SH-SY5Y (cell line): ENCODE data around the gene AREG.

Experiments
- GATA2 ChIP-seq: IDR thresholded peaks from 2 replicates; pipeline ENCODE4 v1.6.1; 2011; ENCODE audit warnings: mild to moderate bottlenecking, low read depth, low read length
- GATA3 ChIP-seq: IDR thresholded peaks from 2 replicates; pipeline ENCODE4 v1.6.1; 2011; ENCODE audit warnings: low read depth, mild to moderate bottlenecking, low read length, moderate library complexity

DNA sequence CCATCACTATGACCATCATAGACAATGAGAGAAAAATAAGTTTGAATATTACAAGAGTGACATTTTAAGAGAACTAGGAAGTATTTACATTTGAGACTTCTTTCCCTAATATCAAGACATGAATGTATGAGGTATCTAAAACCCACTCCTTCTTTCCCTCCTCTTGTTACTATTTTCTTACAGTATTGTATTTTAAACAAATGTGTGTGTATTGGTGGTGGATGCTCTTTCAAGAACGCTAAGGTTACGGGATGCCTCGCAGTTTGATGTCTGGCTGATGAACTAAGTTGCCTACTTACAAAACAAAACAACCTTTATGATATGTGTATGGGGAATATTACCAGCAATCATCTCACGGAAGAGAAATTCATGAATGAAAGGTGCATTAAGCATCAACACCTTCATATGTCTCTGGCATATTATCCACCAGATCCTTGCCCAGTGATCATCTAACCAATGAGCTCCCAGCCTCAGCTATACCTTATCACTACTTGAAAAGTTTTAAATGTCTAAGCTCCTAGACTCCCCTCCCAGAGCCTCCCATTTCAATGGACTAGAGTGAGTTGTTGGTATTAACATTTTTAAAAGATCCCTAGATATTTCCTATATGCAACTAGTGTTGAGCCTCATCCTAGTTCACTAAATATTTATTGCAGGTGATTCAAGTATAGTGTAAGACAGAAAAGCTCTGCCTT is 10.6 kb downstream of the AREG start:
- no peak for TF ChIP-seq GATA2
- no peak for TF ChIP-seq GATA3
